Skeletal muscle tissue (tissue), 4 donors: ENCODE measurements around the gene PTPRG. TPM values are rescaled to one million over a fixed set of nuclear protein-coding genes. Genes with fewer than 3 reads are reported as not detected.

Source experiments
- H3K27ac ChIP-seq: one replicate; pipeline ENCODE4 v1.7.0; 2013; ENCODE audit warnings: mild to moderate bottlenecking, low read depth, low read length, inconsistent platforms
- H3K27me3 ChIP-seq, 3 donors: one replicate each; pipeline ENCODE4 v1.7.0; 2013; ENCODE audit warnings: low read length in 3 of 3; ENCODE audit not compliant: control insufficient read depth in 3 of 3, insufficient read depth in 3 of 3
- H3K36me3 ChIP-seq, 3 donors: one replicate each; pipeline ENCODE4 v1.7.0; 2013; ENCODE audit warnings: low read length in 3 of 3; ENCODE audit not compliant: control insufficient read depth in 3 of 3, insufficient read depth in 3 of 3
- H3K4me1 ChIP-seq, 3 donors: one replicate each; pipeline ENCODE4 v1.7.0; 2013; ENCODE audit warnings: low read length in 3 of 3, mild to moderate bottlenecking in 3 of 3; ENCODE audit not compliant: control insufficient read depth in 3 of 3, insufficient read depth in 3 of 3
- H3K4me3 ChIP-seq, 3 donors: one replicate each; pipeline ENCODE4 v1.7.0; 2013; ENCODE audit warnings: low read length in 3 of 3
- H3K9ac ChIP-seq, 3 donors: one replicate each; pipeline ENCODE4 v1.7.0; 2013; ENCODE audit warnings: low read length in 3 of 3, mild to moderate bottlenecking in 3 of 3, moderate library complexity in 2 of 3, low read depth in 1 of 3
- H3K9me3 ChIP-seq, 3 donors: one replicate each; pipeline ENCODE4 v1.7.0; 2013; ENCODE audit warnings: low read length in 3 of 3; ENCODE audit not compliant: control insufficient read depth in 3 of 3
- total RNA-seq: library from RNA; depleted of rRNA; stranded (reverse); fragments of >200 nt; gene quantifications from one replicate; pipeline ENCODE4 v1.2.3, GENCODE V29; 2014
- donor health status: Osteomylitis.

The PTPRG gene
- total RNA-seq, 1 donor from 2014 or later = 48.5 TPM

- Histone ChIP-seq H3K4me3 (no peak overlapping the region), H3K9me3 (no peaks in the 10 kb centered on the region), H3K27ac (no peak overlapping the region), H3K4me1 (peaks cover 7 to 13% (median 8%) of the 10 kb centered on the region in 3 donors), H3K36me3 (no peaks in the 10 kb centered on the region), H3K27me3 (no peaks in the 10 kb centered on the region), H3K9ac (no peak overlapping the region)
These were observed 51.1 kb downstream of the PTPRG start for GRCh38 chr3:61612211-61613194.

GRCh38 chr3:61613666-61614065 is 52.3 kb downstream of the PTPRG start:
- no peak overlapping the region for H3K27ac ChIP-seq
- H3K9ac ChIP-seq = no peak overlapping the region
- no peaks in the 10 kb centered on the region for H3K36me3 ChIP-seq
- H3K4me1 ChIP-seq = peaks cover 7 to 13% (median 8%) of the 10 kb centered on the region in 3 donors
- H3K27me3 ChIP-seq = no peaks in the 10 kb centered on the region
- H3K4me3 ChIP-seq = no peak overlapping the region
- no peaks in the 10 kb centered on the region for H3K9me3 ChIP-seq

GRCh38 chr3:61615643-61616042 is 54.3 kb downstream of the PTPRG start:
- no peaks in the 10 kb centered on the region for H3K27me3 ChIP-seq
- no peaks in the 10 kb centered on the region for H3K9me3 ChIP-seq
- H3K4me3 ChIP-seq = no peak overlapping the region
- peaks cover 7 to 13% (median 8%) of the 10 kb centered on the region in 3 donors for H3K4me1 ChIP-seq
- no peaks in the 10 kb centered on the region for H3K36me3 ChIP-seq
- no peak overlapping the region for H3K9ac ChIP-seq
- H3K27ac ChIP-seq = no peak overlapping the region

- Histone ChIP-seq H3K4me1 (peaks cover 7 to 13% (median 8%) of the 10 kb centered on the region in 3 donors), H3K27me3 (no peaks in the 10 kb centered on the region), H3K4me3 (no peak overlapping the region), H3K9me3 (no peaks in the 10 kb centered on the region), H3K9ac (no peak overlapping the region), H3K36me3 (no peaks in the 10 kb centered on the region), H3K27ac (no peak overlapping the region)
These were observed 55.2 kb downstream of the PTPRG start for GRCh38 chr3:61616586-61616985.

GRCh38 chr3:61617041-61617440 is 55.7 kb downstream of the PTPRG start:
- Histone ChIP-seq H3K27ac (no peak overlapping the region), H3K4me3 (no peak overlapping the region), H3K9me3 (no peaks in the 10 kb centered on the region), H3K27me3 (no peaks in the 10 kb centered on the region), H3K36me3 (no peaks in the 10 kb centered on the region), H3K9ac (no peak overlapping the region), H3K4me1 (peaks cover 7 to 13% (median 8%) of the 10 kb centered on the region in 3 donors)

GRCh38 chr3:61617651-61618050 is 56.3 kb downstream of the PTPRG start:
- no peaks in the 10 kb centered on the region for H3K9me3 ChIP-seq
- H3K36me3 ChIP-seq = no peaks in the 10 kb centered on the region
- no peaks in the 10 kb centered on the region for H3K27me3 ChIP-seq
- H3K4me1 ChIP-seq = peaks cover 7 to 9% (median 8%) of the 10 kb centered on the region in 3 donors
- H3K4me3 ChIP-seq = no peak overlapping the region
- no peak overlapping the region for H3K27ac ChIP-seq
- H3K9ac ChIP-seq = no peak overlapping the region

GRCh38 chr3:61618231-61618630 is 56.9 kb downstream of the PTPRG start:
- Histone ChIP-seq H3K9me3 (no peaks in the 10 kb centered on the region), H3K4me3 (no peak overlapping the region), H3K9ac (no peak overlapping the region), H3K27me3 (no peaks in the 10 kb centered on the region), H3K4me1 (peaks cover 7 to 9% (median 8%) of the 10 kb centered on the region in 3 donors), H3K27ac (no peak overlapping the region), H3K36me3 (no peaks in the 10 kb centered on the region)

GRCh38 chr3:61618871-61619270 is 57.5 kb downstream of the PTPRG start:
- no peak overlapping the region for H3K9ac ChIP-seq
- H3K36me3 ChIP-seq = no peaks in the 10 kb centered on the region
- peaks cover 7 to 9% (median 8%) of the 10 kb centered on the region in 3 donors for H3K4me1 ChIP-seq
- no peaks in the 10 kb centered on the region for H3K27me3 ChIP-seq
- H3K4me3 ChIP-seq = no peak overlapping the region
- H3K27ac ChIP-seq = no peak overlapping the region
- no peaks in the 10 kb centered on the region for H3K9me3 ChIP-seq

GRCh38 chr3:61620073-61620472 is 58.7 kb downstream of the PTPRG start:
- H3K27me3 ChIP-seq = no peaks in the 10 kb centered on the region
- peaks cover 7 to 9% (median 8%) of the 10 kb centered on the region in 3 donors for H3K4me1 ChIP-seq
- no peaks in the 10 kb centered on the region for H3K36me3 ChIP-seq
- H3K27ac ChIP-seq = no peak overlapping the region
- H3K4me3 ChIP-seq = no peak overlapping the region
- no peaks in the 10 kb centered on the region for H3K9me3 ChIP-seq
- H3K9ac ChIP-seq = no peak overlapping the region

- peaks cover 0 to 4% (median 3%) of the 10 kb centered on the region in 3 donors for H3K4me1 ChIP-seq
- H3K9ac ChIP-seq = no peak overlapping the region
- no peak overlapping the region for H3K4me3 ChIP-seq
- no peak overlapping the region for H3K27ac ChIP-seq
- H3K9me3 ChIP-seq = no peaks in the 10 kb centered on the region
- no peaks in the 10 kb centered on the region for H3K27me3 ChIP-seq
- no peaks in the 10 kb centered on the region for H3K36me3 ChIP-seq
These were observed 62.9 kb downstream of the PTPRG start for GRCh38 chr3:61624300-61624699.
